OCI-LY7 (cell line): ENCODE data around the gene SLC25A26. TPM values are rescaled to one million over a fixed set of nuclear protein-coding genes. Genes with fewer than 3 reads are reported as not detected.

ENCODE experiments used
- BruUV-seq: library from RNA; stranded (reverse); fragments of 400-500 nt; replicated peaks from 2 replicates; lab custom pipeline; 2021; lab: Mats Ljungman, UMichigan
- CTCF ChIA-PET: fragments of 300-600 bp; sonication (Branson Sonifier 250); formaldehyde crosslinking; loops from one replicate; lab custom pipeline; 2022; ENCODE audit warnings: antibody characterized with exemption; ENCODE audit not compliant: unreplicated experiment; lab: Charles Lee
- POLR2A ChIA-PET: fragments of 300-600 bp; sonication (Branson Sonifier 250); formaldehyde crosslinking; loops from one replicate; lab custom pipeline; 2022; ENCODE audit warnings: antibody characterized with exemption; lab: Charles Lee
- DNase-seq: peaks from one replicate; pipeline ENCODE4 v3.0.0-alpha.2; 2015; ENCODE audit warnings: low spot score
- H2AFZ ChIP-seq: fragments of 200-600 bp; sonication (generic), shearing (Covaris generic); 2 replicates; pipeline ENCODE4 v1.6.1; 2014; ENCODE audit warnings: mild to moderate bottlenecking, antibody characterized with exemption, low read length, moderate library complexity
- H3K27ac ChIP-seq: fragments of 200-600 bp; sonication (generic); 2 replicates; pipeline ENCODE4 v1.5.1; 2014; ENCODE audit warnings: mixed run types, low read depth, mild to moderate bottlenecking, moderate library complexity, low read length, inconsistent platforms; ENCODE audit not compliant: poor library complexity, severe bottlenecking
- H3K36me3 ChIP-seq: fragments of 200-600 bp; sonication (generic); 2 replicates; pipeline ENCODE4 v1.6.1; 2014; ENCODE audit warnings: mild to moderate bottlenecking, antibody characterized with exemption, low read length, moderate library complexity, mixed read lengths; ENCODE audit not compliant: insufficient read depth
- H3K4me1 ChIP-seq: fragments of 200-600 bp; sonication (generic); 2 replicates; pipeline ENCODE4 v1.5.1; 2014; ENCODE audit warnings: mild to moderate bottlenecking, low read length; ENCODE audit not compliant: insufficient read depth, poor library complexity, severe bottlenecking
- H3K4me2 ChIP-seq: fragments of 200-600 bp; sonication (generic); 2 replicates; pipeline ENCODE4 v1.6.1; 2014; ENCODE audit warnings: mild to moderate bottlenecking, low read length
- H3K4me3 ChIP-seq: fragments of 200-600 bp; sonication (generic); 2 replicates; pipeline ENCODE4 v1.5.1; 2014; ENCODE audit warnings: mild to moderate bottlenecking, low read depth, low read length; ENCODE audit not compliant: poor library complexity, severe bottlenecking
- H3K79me2 ChIP-seq: fragments of 200-600 bp; sonication (generic); 2 replicates; pipeline ENCODE4 v1.6.1; 2016; ENCODE audit warnings: low read depth, mild to moderate bottlenecking, low read length, moderate library complexity, mixed read lengths; ENCODE audit not compliant: insufficient read depth
- H3K9me2 ChIP-seq: fragments of 200-600 bp; sonication (generic); 2 replicates; pipeline ENCODE4 v1.6.1; 2016; ENCODE audit warnings: mild to moderate bottlenecking, low read length, mixed read lengths; ENCODE audit not compliant: insufficient read depth
- H3K9me3 ChIP-seq: fragments of 200-600 bp; sonication (generic); 2 replicates; pipeline ENCODE4 v1.6.1; 2014; ENCODE audit warnings: mild to moderate bottlenecking, mixed run types, low read length, mixed read lengths
- H4K20me1 ChIP-seq: fragments of 200-600 bp; sonication (generic); 2 replicates; pipeline ENCODE4 v1.6.1; 2014; ENCODE audit warnings: mild to moderate bottlenecking, antibody characterized with exemption, low read length, moderate library complexity, mixed read lengths; ENCODE audit not compliant: insufficient read depth
- CTCF ChIP-seq: fragments of 200-600 bp; sonication (generic); conservative IDR thresholded peaks from 2 replicates; pipeline ENCODE4 v1.5.1; 2014; ENCODE audit warnings: mild to moderate bottlenecking, antibody characterized with exemption, low read length, moderate library complexity, mixed read lengths
- EZH2phosphoT487 ChIP-seq: fragments of 200-600 bp; sonication (generic); IDR thresholded peaks from 2 replicates; pipeline ENCODE4 v1.6.1; 2018; ENCODE audit warnings: low read depth, borderline replicate concordance, mild to moderate bottlenecking, mixed run types, antibody characterized with exemption, low read length, moderate library complexity, mixed read lengths
- intact Hi-C: fragments of 100-400 bp; cut with micrococcal nuclease; formaldehyde crosslinking; loops from one replicate; pipeline ENCODE4 v1.10.0; 2022; ENCODE audit not compliant: unreplicated experiment
- total RNA-seq, 2 experiments: library from RNA; depleted of rRNA in 1 of 2; stranded (reverse); fragments of >200 nt in 1 of 2; shearing (Covaris generic) in 1 of 2; gene quantifications; 2 replicates each; pipeline ENCODE4 v1.2.3, GENCODE V29; 2014 to 2022

SLC25A26 gene
- total RNA-seq, 2 experiments from 2014 or later = 9.8 to 14.2 TPM

DNA sequence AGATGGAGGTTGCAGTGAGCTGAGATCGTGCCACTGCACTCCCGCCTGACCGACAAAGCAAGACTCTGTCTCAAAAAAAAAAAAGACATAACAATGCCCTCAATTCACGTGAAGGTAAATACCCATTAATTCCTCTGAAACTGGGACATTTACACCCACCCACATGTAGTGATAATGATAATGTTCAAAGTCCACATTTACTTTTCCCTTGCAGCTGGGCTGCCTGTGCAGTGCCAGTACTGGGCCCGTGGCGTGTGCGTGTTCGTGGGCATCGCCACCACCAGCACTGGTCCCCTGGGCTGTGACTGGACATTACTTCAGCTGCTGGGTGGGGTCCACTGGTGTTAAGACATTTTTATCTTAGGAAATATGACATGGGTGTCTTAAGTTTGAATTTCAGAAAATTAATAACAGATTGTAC lies 123.6 kb downstream of the SLC25A26 start:
- H2AFZ ChIP-seq = no peak overlapping the region
- H3K9me3 ChIP-seq = no peaks in the 10 kb centered on the region
- ChIA-PET CTCF (no interaction called here), POLR2A (interaction anchor here (1.8 kb wide), 1 partner anchor 9 kb away, joined by 4 read pairs; no protein-coding TSS in a partner anchor)
- no TSS peak for BruUV-seq
- intact Hi-C loops = no loop called here
- H3K4me2 ChIP-seq = no peak overlapping the region
- no peak overlapping the region for H3K4me3 ChIP-seq
- H3K36me3 ChIP-seq = no peaks in the 10 kb centered on the region
- no peaks in the 10 kb centered on the region for H3K9me2 ChIP-seq
- no peaks in the 10 kb centered on the region for H4K20me1 ChIP-seq
- H3K79me2 ChIP-seq = no peaks in the 10 kb centered on the region
- no peak overlapping the region for H3K27ac ChIP-seq
- DNase-seq = no peak
- TF ChIP-seq CTCF (no peak), EZH2phosphoT487 (no peak)
- no peaks in the 10 kb centered on the region for H3K4me1 ChIP-seq

DNA sequence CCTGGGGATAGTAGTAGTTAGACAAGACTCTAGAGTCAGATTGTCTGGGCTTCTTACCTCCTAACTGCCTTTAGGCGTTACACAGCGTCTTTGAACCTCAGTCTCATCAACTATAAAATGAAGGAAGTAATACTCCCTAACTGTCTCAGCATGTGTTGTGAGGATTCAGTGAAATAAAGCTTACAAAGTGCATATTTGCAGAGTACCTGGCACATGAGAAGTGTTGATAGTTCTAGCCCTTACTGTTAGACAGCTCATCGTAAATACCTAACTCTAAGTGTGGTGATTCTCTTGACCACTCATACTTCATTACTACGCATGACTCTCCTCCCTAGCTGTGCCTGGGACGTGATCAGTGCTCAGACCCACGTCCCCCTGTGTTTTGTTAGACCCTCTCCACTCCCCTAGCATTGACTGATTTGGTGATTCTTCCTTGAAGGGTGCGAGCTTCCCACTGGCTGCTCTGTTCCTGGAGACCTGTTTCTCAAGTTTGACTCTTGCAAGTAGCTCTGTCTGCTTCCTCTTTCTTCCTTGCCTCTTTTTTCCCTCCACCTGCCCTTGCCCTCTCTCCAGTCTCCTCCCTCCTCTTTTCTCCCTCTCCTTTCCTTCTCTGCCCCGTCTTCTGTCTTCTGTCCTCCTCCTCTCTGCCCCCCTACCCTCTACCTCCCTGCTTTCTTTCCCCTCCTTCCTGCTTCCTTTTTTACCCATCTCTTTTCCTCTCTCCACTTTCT lies 124.2 kb downstream of the SLC25A26 start:
- DNase-seq = no peak
- TF ChIP-seq CTCF = no peak
- no peak for TF ChIP-seq EZH2phosphoT487
- ChIA-PET CTCF (no interaction called here), POLR2A (interaction anchor here (1.8 kb wide), 1 partner anchor 9 kb away, joined by 4 read pairs; no protein-coding TSS in a partner anchor)
- Histone ChIP-seq H4K20me1 (no peaks in the 10 kb centered on the region), H3K4me3 (no peak overlapping the region), H3K36me3 (no peaks in the 10 kb centered on the region), H3K27ac (no peak overlapping the region), H3K79me2 (no peaks in the 10 kb centered on the region), H3K9me2 (no peaks in the 10 kb centered on the region), H3K4me2 (no peak overlapping the region), H2AFZ (no peak overlapping the region), H3K4me1 (no peaks in the 10 kb centered on the region), H3K9me3 (no peaks in the 10 kb centered on the region)
- intact Hi-C loops = no loop called here
- BruUV-seq = no TSS peak

DNA sequence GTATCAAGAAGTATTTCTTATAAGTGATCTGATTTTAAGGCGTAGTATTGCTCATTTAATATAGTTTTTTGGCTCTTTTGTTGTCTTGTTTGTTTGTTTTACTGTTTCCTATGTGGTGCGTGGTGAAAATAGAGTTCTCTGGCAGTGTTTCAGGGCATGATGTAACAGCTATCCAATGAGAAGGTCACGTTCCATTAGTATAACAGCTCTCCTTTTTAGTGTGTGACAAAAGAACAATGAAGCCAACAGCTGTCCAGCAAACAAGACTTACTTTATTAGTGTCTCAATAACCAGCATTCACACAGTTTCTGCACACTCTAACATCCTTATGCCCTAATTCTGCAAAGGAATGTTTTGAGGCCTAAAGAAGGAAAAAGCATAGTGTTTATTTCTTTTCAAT lies 127.9 kb downstream of the SLC25A26 start:
- Histone ChIP-seq H2AFZ (no peak overlapping the region), H3K36me3 (no peaks in the 10 kb centered on the region), H3K4me2 (no peak overlapping the region), H4K20me1 (no peaks in the 10 kb centered on the region), H3K9me3 (no peaks in the 10 kb centered on the region), H3K27ac (no peak overlapping the region), H3K79me2 (no peaks in the 10 kb centered on the region), H3K4me3 (no peak overlapping the region), H3K4me1 (no peaks in the 10 kb centered on the region), H3K9me2 (no peaks in the 10 kb centered on the region)
- ChIA-PET CTCF (no interaction called here), POLR2A (interaction anchor here (0.6 kb wide), 1 partner anchor 434 kb away, joined by 4 read pairs; no protein-coding TSS in a partner anchor)
- no peak for DNase-seq
- no peak for TF ChIP-seq EZH2phosphoT487
- no peak for TF ChIP-seq CTCF
- intact Hi-C loops = no loop called here
- no TSS peak for BruUV-seq
